NAMALWA (cell line): ENCODE data around the gene C3orf33.

Source experiments
- DNase-seq: peaks from one replicate; pipeline ENCODE4 v3.0.0-alpha.2; 2015; ENCODE audit warnings: low spot score

C3orf33 gene

GRCh38 chr3:155741603-155742002 is 64.5 kb downstream of the C3orf33 start:
- no peak for DNase-seq

- DNase-seq = no peak
Observed at GRCh38 chr3:155741101-155741500, 65.0 kb downstream of the C3orf33 start.

GRCh38 chr3:155739154-155739553 is 66.9 kb downstream of the C3orf33 start:
- peak; percentile 45 for DNase-seq

- DNase-seq = no peak
Observed at GRCh38 chr3:155738580-155739076, 67.5 kb downstream of the C3orf33 start.

GRCh38 chr3:155737844-155738460 is 68.1 kb downstream of the C3orf33 start:
- DNase-seq = peak; percentile 19

- no peak for DNase-seq
Observed at GRCh38 chr3:155736381-155736780, 69.7 kb downstream of the C3orf33 start.

GRCh38 chr3:155730843-155731242 is 75.2 kb downstream of the C3orf33 start:
- no peak for DNase-seq

GRCh38 chr3:155727836-155728235 is 78.2 kb downstream of the C3orf33 start:
- no peak for DNase-seq

GRCh38 chr3:155714295-155714718 is 91.8 kb downstream of the C3orf33 start:
- no peak for DNase-seq
